Neural crest cell (in vitro differentiated cells): ENCODE data around the gene PARK7. TPM values are rescaled to one million over a fixed set of nuclear protein-coding genes. Genes with fewer than 3 reads are reported as not detected.
A peak's percentile ranks its signal among the peaks of the same experiment; 100 is the strongest.

Experiments used
- DNase-seq: peaks from one replicate; pipeline ENCODE4 v3.0.0; 2021; ENCODE audit warnings: low read depth, mixed read lengths, low spot score
- H3K27ac Mint-ChIP-seq: one replicate; pipeline ENCODE4 v1.8.0; 2021; ENCODE audit warnings: mild to moderate bottlenecking, mixed read lengths; ENCODE audit not compliant: unreplicated experiment
- H3K27me3 Mint-ChIP-seq: 2 replicates; pipeline ENCODE4 v1.8.0; 2021; ENCODE audit warnings: low read depth, mild to moderate bottlenecking, mixed read lengths
- H3K36me3 Mint-ChIP-seq: 2 replicates; pipeline ENCODE4 v1.8.0; 2021; ENCODE audit warnings: low read depth, mild to moderate bottlenecking, mixed read lengths
- H3K4me1 Mint-ChIP-seq: 2 replicates; pipeline ENCODE4 v1.8.0; 2021; ENCODE audit warnings: mixed read lengths
- H3K4me3 Mint-ChIP-seq: one replicate; pipeline ENCODE4 v1.8.0; 2021; ENCODE audit warnings: mild to moderate bottlenecking, mixed read lengths
- H3K9me3 Mint-ChIP-seq: 2 replicates; pipeline ENCODE4 v1.8.0; 2021; ENCODE audit warnings: mixed read lengths
- total RNA-seq: library from RNA; stranded (reverse); gene quantifications from 2 replicates; pipeline ENCODE4 v1.2.1, GENCODE V29; 2021
- TF ChIP-seq, protein P1 (sequence below): fragments of 200-600 bp; sonication (generic); conservative IDR thresholded peaks from 2 replicates; pipeline ENCODE4 v1.5.0; 2021; ENCODE audit warnings: antibody characterized with exemption, mild to moderate bottlenecking

Gene PARK7
- total RNA-seq, 1 donor from 2014 or later, result 386 TPM

DNA sequence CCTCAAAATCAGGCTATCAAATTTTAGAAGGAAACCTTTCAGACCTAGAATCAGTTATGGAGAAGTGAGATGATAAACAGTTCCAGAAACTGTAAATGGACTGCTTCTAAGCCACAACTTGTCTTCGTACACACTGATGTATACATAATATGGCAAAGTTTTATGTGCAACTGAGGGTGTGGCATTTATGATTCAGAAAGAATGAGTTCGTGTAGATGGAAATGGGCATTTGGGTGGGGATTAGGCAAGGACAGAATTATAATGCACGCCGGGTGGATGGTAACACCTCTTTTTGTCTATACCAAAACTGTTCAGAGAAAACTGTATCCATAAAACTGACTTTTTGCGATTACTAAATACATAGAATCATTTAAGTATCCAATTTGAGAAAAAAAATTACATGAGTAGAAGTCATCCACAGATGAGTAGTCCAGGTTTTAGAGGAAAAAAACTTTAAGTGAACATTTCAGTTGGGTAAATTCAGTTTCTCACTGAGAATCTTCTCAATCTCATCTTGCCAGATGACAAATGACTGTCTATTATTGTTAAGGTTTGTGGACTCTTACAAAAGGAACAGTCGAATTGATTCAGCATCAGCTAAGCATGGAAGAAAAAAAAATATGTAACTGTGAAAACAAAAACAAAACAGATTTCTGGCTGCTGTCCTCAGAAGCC is 42.1 kb downstream of the PARK7 start:
- H3K4me1 Mint-ChIP-seq, result peaks cover 8% of the 10 kb centered on the region
- no peak for DNase-seq
- no peak overlapping the region for H3K27ac Mint-ChIP-seq
- H3K36me3 Mint-ChIP-seq, result peaks cover 3% of the 10 kb centered on the region
- TF ChIP-seq, protein P1, sequence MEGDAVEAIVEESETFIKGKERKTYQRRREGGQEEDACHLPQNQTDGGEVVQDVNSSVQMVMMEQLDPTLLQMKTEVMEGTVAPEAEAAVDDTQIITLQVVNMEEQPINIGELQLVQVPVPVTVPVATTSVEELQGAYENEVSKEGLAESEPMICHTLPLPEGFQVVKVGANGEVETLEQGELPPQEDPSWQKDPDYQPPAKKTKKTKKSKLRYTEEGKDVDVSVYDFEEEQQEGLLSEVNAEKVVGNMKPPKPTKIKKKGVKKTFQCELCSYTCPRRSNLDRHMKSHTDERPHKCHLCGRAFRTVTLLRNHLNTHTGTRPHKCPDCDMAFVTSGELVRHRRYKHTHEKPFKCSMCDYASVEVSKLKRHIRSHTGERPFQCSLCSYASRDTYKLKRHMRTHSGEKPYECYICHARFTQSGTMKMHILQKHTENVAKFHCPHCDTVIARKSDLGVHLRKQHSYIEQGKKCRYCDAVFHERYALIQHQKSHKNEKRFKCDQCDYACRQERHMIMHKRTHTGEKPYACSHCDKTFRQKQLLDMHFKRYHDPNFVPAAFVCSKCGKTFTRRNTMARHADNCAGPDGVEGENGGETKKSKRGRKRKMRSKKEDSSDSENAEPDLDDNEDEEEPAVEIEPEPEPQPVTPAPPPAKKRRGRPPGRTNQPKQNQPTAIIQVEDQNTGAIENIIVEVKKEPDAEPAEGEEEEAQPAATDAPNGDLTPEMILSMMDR, result no peak
- H3K4me3 Mint-ChIP-seq, result no peak overlapping the region
- no peaks in the 10 kb centered on the region for H3K27me3 Mint-ChIP-seq
- H3K9me3 Mint-ChIP-seq, result no peaks in the 10 kb centered on the region

DNA sequence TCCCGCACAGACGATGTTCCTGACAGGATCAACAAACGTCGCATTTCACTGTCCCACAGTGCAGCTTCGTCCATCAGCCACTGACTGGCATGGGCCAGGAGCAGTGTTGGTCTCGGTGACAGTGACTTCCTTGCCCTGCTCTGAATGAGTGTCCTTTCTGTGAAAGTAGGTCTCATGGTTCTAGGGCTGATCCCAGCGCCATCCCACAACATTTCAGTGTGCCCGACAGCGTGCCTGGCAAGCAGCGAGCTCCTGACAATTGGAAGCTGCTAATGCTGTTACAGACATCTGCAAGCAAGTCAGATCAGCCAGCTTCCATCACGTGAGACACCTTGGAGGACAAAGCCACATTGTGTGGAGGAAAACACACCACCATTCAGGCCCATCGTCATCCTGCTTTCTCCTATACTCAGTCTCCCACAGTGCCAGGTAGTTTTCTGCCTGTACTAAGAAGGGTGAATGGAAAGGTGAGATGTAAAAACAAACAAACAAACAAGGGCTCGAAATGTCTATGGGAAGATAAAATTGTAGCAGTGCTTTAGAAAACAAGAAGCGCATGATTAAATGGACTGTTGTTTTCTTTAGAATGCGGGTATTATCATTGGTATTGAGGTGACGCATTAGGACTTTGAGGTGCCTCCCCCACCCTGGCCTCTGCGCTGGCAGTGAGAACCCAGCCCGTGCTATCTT is 42.7 kb downstream of the PARK7 start:
- Mint-ChIP-seq H3K4me1 (peaks cover 8% of the 10 kb centered on the region), H3K36me3 (peaks cover 3% of the 10 kb centered on the region), H3K27me3 (no peaks in the 10 kb centered on the region), H3K27ac (peak overlapping the region; percentile 5), H3K9me3 (no peaks in the 10 kb centered on the region), H3K4me3 (no peak overlapping the region)
- DNase-seq, result no peak
- TF ChIP-seq, protein P1, result no peak

DNA sequence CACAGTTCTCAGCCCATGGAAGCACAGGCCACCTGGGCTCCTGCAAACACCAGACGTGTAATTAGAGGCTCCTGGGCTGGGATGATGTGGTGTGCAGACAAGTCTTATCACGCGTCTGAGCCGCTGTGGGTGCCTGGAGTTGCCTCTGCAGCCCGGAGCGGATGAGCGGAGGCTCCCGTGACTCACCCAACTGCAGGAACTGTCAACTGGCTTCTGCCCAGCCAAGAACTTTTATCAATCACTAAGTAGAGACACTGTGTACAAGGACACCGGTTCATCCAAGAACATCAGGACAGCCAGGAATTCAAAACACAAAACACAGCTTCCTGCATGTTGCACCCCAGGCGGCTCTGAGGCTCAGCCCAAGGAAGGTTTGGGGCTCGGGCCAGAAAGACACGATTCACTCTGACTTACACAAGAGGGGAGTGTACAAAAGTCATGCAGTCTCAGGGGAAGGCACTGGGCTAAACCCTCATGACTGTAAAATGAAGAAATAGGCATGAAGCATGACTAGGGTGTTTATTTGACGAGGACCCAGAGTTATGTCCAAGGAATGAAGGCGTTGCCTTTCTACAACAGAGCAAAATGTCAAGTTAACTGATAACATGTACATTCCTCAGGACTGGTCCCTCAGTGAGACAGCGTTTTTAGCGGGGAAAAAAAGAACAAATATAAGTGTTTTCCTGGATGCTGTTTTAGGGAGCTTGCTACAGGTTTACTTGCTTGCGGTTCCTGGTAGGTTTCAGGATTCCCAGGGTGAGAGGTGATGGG is 43.5 kb downstream of the PARK7 start:
- H3K9me3 Mint-ChIP-seq, result no peaks in the 10 kb centered on the region
- H3K27ac Mint-ChIP-seq, result peak overlapping the region; percentile 5
- H3K4me1 Mint-ChIP-seq, result peaks cover 8% of the 10 kb centered on the region
- DNase-seq, result no peak
- no peak overlapping the region for H3K4me3 Mint-ChIP-seq
- H3K27me3 Mint-ChIP-seq, result no peaks in the 10 kb centered on the region
- TF ChIP-seq, protein P1, result no peak
- H3K36me3 Mint-ChIP-seq, result peaks cover 3% of the 10 kb centered on the region

DNA sequence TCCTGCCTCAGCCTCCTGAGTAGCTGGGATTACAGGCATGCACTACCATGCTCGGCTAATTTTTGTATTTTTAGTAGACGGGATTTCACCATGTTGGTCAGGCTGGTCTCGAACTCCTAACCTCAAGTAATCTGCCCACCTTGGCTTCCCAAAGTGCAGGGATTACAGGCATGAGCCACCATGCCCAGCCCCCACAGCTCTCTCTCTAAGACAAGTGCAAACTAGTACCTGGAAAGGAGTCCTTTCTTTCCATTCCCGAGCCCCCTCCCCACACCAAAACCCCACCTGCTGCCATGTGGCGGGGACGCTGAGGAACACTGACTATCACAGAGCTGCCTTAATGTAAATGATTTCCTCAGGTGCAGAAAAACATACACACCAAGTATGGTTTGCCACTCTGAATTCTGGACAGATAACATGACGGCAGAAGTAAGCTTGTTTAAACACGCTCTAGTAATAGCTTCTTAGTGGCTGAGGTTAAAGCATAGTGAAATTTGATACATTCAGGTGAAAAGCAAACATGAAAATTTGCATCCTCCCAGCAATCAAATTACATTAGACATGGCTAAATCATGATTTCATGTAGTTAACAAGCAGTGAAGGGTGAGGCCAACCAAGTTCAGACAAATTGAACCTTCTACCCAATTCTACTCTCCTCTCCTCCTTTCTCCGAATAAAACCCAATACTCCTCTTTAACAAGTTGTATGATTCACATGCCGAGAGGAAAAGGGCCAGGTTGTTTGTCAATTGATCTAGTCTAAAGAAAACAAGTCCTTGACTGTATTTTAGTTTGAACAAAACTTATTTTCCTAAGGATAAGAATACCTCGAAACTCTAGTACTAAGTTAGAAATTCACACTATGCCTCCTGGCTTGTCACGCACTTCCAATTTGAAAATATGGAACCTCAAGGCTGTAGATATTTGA is 44.8 kb downstream of the PARK7 start:
- TF ChIP-seq, protein P1, result no peak
- Mint-ChIP-seq H3K27me3 (no peaks in the 10 kb centered on the region), H3K4me3 (no peak overlapping the region), H3K9me3 (no peaks in the 10 kb centered on the region), H3K36me3 (peaks cover 3% of the 10 kb centered on the region), H3K4me1 (peaks cover 8% of the 10 kb centered on the region), H3K27ac (no peak overlapping the region)
- no peak for DNase-seq
